A549 (cell line): Measurements from ENCODE around the gene TMEM198. TPM values are rescaled to one million over a fixed set of nuclear protein-coding genes. Genes with fewer than 3 reads are reported as not detected.

Source experiments
- ATAC-seq, 2 experiments: fragments of 200-7000 bp in 1 of 2; fragments of >200 bp in 1 of 2; cut with Nextera tagmentation in 1 of 2; cut with Tn5 transposase in 1 of 2; 3 replicates each; pipeline versions ENCODE4 v1.8.0 to v1.9.1; 2018 to 2020; ENCODE audit warnings: mild to moderate bottlenecking in 1 of 2, moderate library complexity in 1 of 2
- CTCF ChIA-PET: fragments of 300-600 bp; sonication (Branson Sonifier 250); formaldehyde crosslinking; extraction: SDS; loops from one replicate; lab custom pipeline; 2021; ENCODE audit warnings: antibody characterized with exemption, inconsistent platforms; lab: Yijun Ruan, JAX
- POLR2A ChIA-PET: fragments of 350-600 bp; formaldehyde crosslinking; extraction: SDS; loops from one replicate; lab custom pipeline; 2021; ENCODE audit warnings: antibody characterized with exemption, inconsistent platforms; lab: Yijun Ruan, JAX
- DNase-seq, 2 experiments: peaks; one replicate each; pipeline versions ENCODE4 v3.0.0 to v3.0.0-alpha.2; 2011 to 2016; ENCODE audit warnings: low read depth in 1 of 2, low spot score in 1 of 2
- FAIRE-seq: peaks from 2 replicates; lab custom pipeline; 2011; peaks lifted over from hg19 to GRCh38; lab: Jason Lieb, UNC
- H3K27ac ChIP-seq, 2 experiments: fragments of >200 bp; sonication (Bioruptor Twin); formaldehyde crosslinking; 3 replicates each; pipeline ENCODE4 v1.5.1; 2016 to 2017
- H3K4me1 ChIP-seq: fragments of >200 bp; sonication (Bioruptor Twin); formaldehyde crosslinking; 3 replicates; pipeline ENCODE4 v1.6.1; 2016
- H3K4me2 ChIP-seq: fragments of >200 bp; sonication (Bioruptor Twin); formaldehyde crosslinking; 3 replicates; pipeline ENCODE4 v1.6.1; 2016
- H3K4me3 ChIP-seq: fragments of >200 bp; sonication (Bioruptor Twin); formaldehyde crosslinking; 3 replicates; pipeline ENCODE4 v1.5.1; 2016
- H3K9me3 ChIP-seq: fragments of >200 bp; sonication (Bioruptor Twin); formaldehyde crosslinking; 3 replicates; pipeline ENCODE4 v1.6.1; 2016
- ATOH8 ChIP-seq: fragments of 250-450 bp; sonication (Bioruptor Pico); IDR thresholded peaks from 2 replicates; pipeline ENCODE4 v1.5.0; 2020; ENCODE audit warnings: low read depth, mild to moderate bottlenecking, moderate library complexity
- CBX8 ChIP-seq: fragments of 200-600 bp; sonication (generic); IDR thresholded peaks from 2 replicates; pipeline ENCODE4 v1.6.1; 2016
- CEBPB ChIP-seq, 2 experiments: fragments of >200 bp in 1 of 2; sonication (Bioruptor Twin) in 1 of 2; formaldehyde crosslinking in 1 of 2; IDR thresholded peaks; 2 replicates each; pipeline ENCODE4 v1.6.1; 2012 to 2016
- E2F6 ChIP-seq: IDR thresholded peaks from 2 replicates; pipeline ENCODE4 v1.6.1; 2012; ENCODE audit warnings: low read depth, borderline replicate concordance
- EHMT2 ChIP-seq: fragments of 200-600 bp; sonication (generic); IDR thresholded peaks from 2 replicates; pipeline ENCODE4 v1.6.1; 2016; ENCODE audit warnings: antibody characterized with exemption, low read depth, mild to moderate bottlenecking, moderate library complexity
- ELK1 ChIP-seq: fragments of 150-350 bp; IDR thresholded peaks from 2 replicates; pipeline ENCODE4 v1.6.1; 2014; ENCODE audit warnings: low read depth, mild to moderate bottlenecking, low read length
- FOSB ChIP-seq: fragments of 250-450 bp; sonication (Bioruptor Pico); IDR thresholded peaks from 2 replicates; pipeline ENCODE4 v1.5.0; 2020; ENCODE audit warnings: mild to moderate bottlenecking, moderate library complexity
- HMGXB4 ChIP-seq: fragments of 250-450 bp; sonication (Bioruptor Pico); IDR thresholded peaks from 2 replicates; pipeline ENCODE4 v1.5.0; 2021; ENCODE audit warnings: mild to moderate bottlenecking, moderate library complexity, borderline replicate concordance
- HOXB5 ChIP-seq: fragments of 250-450 bp; sonication (Bioruptor Pico); IDR thresholded peaks from 2 replicates; pipeline ENCODE4 v1.5.0; 2020; ENCODE audit warnings: mild to moderate bottlenecking, moderate library complexity
- JUN ChIP-seq, 2 experiments: fragments of >200 bp; sonication (Bioruptor Twin); formaldehyde crosslinking; IDR thresholded peaks; 2 replicates in 1 of 2; 3 replicates in 1 of 2; pipeline ENCODE4 v1.6.1; 2016 to 2017
- KDM1A ChIP-seq: fragments of 200-600 bp; sonication (generic); IDR thresholded peaks from 2 replicates; pipeline ENCODE4 v1.6.1; 2016; ENCODE audit warnings: low read depth, mild to moderate bottlenecking
- NR3C1 ChIP-seq: fragments of >200 bp; sonication (Bioruptor Twin); formaldehyde crosslinking; IDR thresholded peaks from 3 replicates; pipeline ENCODE4 v1.6.1; 2017
- PBX3 ChIP-seq: IDR thresholded peaks from 2 replicates; pipeline ENCODE4 v1.6.1; 2012
- TP53 ChIP-seq: fragments of 250-450 bp; sonication (Bioruptor Pico); IDR thresholded peaks from 2 replicates; pipeline ENCODE4 v1.5.0; 2021; ENCODE audit warnings: mild to moderate bottlenecking, moderate library complexity
- ZSCAN20 ChIP-seq: fragments of 250-450 bp; sonication (Bioruptor Pico); IDR thresholded peaks from 2 replicates; pipeline ENCODE4 v1.8.0; 2022; ENCODE audit warnings: mild to moderate bottlenecking, moderate library complexity
- WGBS: methylation state at CpG from one replicate; pipeline ENCODE4 v1.1.6; 2017; ENCODE audit errors: missing lambda C conversion rate; 5-methylcytosine and 5-hydroxymethylcytosine counted together
- polyA plus RNA-seq, 4 experiments: library from polyadenylated mRNA; depleted of rRNA in 3 of 4; stranded (reverse); fragments of >200 nt; fragmentation: RNase III in 1 of 4; extraction: RNeasy Plus Mini Kit Qiagen cat#74134 plus additional on column Dnase treatment in 1 of 4; gene quantifications; 2 replicates in 3 of 4; 3 replicates in 1 of 4; pipeline ENCODE4 v1.2.3, GENCODE V29; 2011 to 2017

Gene TMEM198
- polyA plus RNA-seq, 2 of the 4 experiments (the other 2 are of a cell fraction), result 0.31 to 0.37 TPM

- ChIA-PET POLR2A (no interaction called here), CTCF (interaction anchor here (0.7 to 79.1 kb wide), 4 partner anchors 13 to 114 kb away, joined by 3 to 3291 read pairs (median 86); partner anchors contain the start of genes ASIC4, GMPPA and SPEG)
- Histone ChIP-seq H3K4me3 (no peak overlapping the region), H3K4me2 (no peak overlapping the region), H3K9me3 (no peaks in the 10 kb centered on the region), H3K27ac (no peak overlapping the region), H3K4me1 (peaks cover 11% of the 10 kb centered on the region)
- DNase-seq, result no peak
- no peak for FAIRE-seq
- whole genome bisulfite sequencing, result 74% methylated on average over 7 of the region's 7 CpGs
- ATAC-seq, result no peak
- no peak for TF ChIP-seq CBX8
- no peak for TF ChIP-seq EHMT2
- no peak for TF ChIP-seq CEBPB (IDR thresholded peaks at IDR 0.05)
- no peak for TF ChIP-seq NR3C1
- no peak for TF ChIP-seq ELK1
These were observed 26.9 kb upstream of the TMEM198 start for GRCh38 chr2:219516888-219517287.

- no peak for DNase-seq
- Histone ChIP-seq H3K27ac (no peak overlapping the region), H3K4me1 (peaks cover 17% of the 10 kb centered on the region)
- FAIRE-seq, result no peak
- no peak for TF ChIP-seq TP53 (CRISPR knock-in tag)
- TF ChIP-seq E2F6, result no peak
- no peak for TF ChIP-seq ELK1
- no peak for TF ChIP-seq ATOH8 (CRISPR knock-in tag)
- no peak for TF ChIP-seq JUN (IDR thresholded peaks at IDR 0.05)
- no peak for TF ChIP-seq ZSCAN20 (CRISPR knock-in tag)
- no peak for TF ChIP-seq HOXB5
- TF ChIP-seq KDM1A, result no peak
- no peak for TF ChIP-seq FOSB (CRISPR knock-in tag)
- TF ChIP-seq PBX3, result no peak
- no peak for TF ChIP-seq HMGXB4 (CRISPR knock-in tag)
- TF ChIP-seq, all 56 proteins: peak for 0
- ATAC-seq, result no peak
- H3K4me3 ChIP-seq, result no peak overlapping the region
- CTCF ChIA-PET, result interaction anchor here (0.7 to 79.1 kb wide), 7 partner anchors 11 to 126 kb away, joined by 3 to 3291 read pairs (median 4); partner anchors contain the start of genes ASIC4, GMPPA and SPEG
- WGBS, result 51% methylated on average over 9 of the region's 10 CpGs
- H3K9me3 ChIP-seq, result no peaks in the 10 kb centered on the region
- POLR2A ChIA-PET, result interaction anchor here (1.0 kb wide), 1 partner anchor 20 kb away, joined by 5 read pairs; the partner anchor contains the start of gene GMPPA
- no peak overlapping the region for H3K4me2 ChIP-seq
These were observed 25.7 kb upstream of the TMEM198 start for GRCh38 chr2:219517954-219518778.
